ENCODE data around the gene INSM1. TPM values are rescaled to one million over a fixed set of nuclear protein-coding genes. Genes with fewer than 3 reads are reported as not detected.

Gene INSM1
- polyA plus RNA-seq, 1 of the 3 experiments (the other 2 are of a cell fraction): not detected

DNA sequence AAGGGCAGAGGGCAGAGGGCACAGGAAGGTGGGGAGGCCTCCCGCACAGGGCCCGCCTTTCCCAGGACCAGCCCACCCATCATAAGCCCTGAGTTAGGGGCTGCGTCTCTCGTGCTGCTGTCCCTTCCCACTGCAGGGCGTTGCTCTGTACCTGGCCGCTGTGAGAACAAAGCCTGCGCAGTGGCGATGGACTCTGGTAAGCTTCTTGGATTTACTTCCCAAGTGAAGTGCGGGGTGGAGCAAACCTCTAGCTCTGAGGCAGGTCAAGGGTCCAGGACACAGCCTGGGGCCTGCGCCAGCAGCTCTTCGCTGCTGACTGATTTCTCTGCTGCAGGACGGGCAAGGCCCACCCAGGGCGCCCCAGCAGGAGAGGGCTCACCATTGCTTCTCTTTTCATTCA lies 23.9 kb downstream of the INSM1 start:
- 83% methylated on average over 13 of the region's 13 CpGs for WGBS (ENCODE audit: low lambda C conversion rate)
- no peaks in the 10 kb centered on the region for H3K27me3 ChIP-seq (ENCODE audit: insufficient read depth)
- no peaks in the 10 kb centered on the region for H3K4me1 ChIP-seq (ENCODE audit: control insufficient read depth in 1 of 2, insufficient read depth in 2 of 2, low read depth in 1 of 2, low read length in 1 of 2)
- TF ChIP-seq, protein P1, sequence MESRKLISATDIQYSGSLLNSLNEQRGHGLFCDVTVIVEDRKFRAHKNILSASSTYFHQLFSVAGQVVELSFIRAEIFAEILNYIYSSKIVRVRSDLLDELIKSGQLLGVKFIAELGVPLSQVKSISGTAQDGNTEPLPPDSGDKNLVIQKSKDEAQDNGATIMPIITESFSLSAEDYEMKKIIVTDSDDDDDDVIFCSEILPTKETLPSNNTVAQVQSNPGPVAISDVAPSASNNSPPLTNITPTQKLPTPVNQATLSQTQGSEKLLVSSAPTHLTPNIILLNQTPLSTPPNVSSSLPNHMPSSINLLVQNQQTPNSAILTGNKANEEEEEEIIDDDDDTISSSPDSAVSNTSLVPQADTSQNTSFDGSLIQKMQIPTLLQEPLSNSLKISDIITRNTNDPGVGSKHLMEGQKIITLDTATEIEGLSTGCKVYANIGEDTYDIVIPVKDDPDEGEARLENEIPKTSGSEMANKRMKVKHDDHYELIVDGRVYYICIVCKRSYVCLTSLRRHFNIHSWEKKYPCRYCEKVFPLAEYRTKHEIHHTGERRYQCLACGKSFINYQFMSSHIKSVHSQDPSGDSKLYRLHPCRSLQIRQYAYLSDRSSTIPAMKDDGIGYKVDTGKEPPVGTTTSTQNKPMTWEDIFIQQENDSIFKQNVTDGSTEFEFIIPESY (IDR thresholded peaks at IDR 0.05; ENCODE audit: borderline replicate concordance, low read depth): no peak
- TF ChIP-seq TCF12 (IDR thresholded peaks at IDR 0.05) (no peak), YY1 (IDR thresholded peaks at IDR 0.05; ENCODE audit: low read depth) (no peak), RFX5 (IDR thresholded peaks at IDR 0.05; ENCODE audit: low read length) (no peak), FOSL2 (IDR thresholded peaks at IDR 0.05; ENCODE audit: borderline replicate concordance, low read depth) (no peak)
- TF ChIP-seq, protein P2, sequence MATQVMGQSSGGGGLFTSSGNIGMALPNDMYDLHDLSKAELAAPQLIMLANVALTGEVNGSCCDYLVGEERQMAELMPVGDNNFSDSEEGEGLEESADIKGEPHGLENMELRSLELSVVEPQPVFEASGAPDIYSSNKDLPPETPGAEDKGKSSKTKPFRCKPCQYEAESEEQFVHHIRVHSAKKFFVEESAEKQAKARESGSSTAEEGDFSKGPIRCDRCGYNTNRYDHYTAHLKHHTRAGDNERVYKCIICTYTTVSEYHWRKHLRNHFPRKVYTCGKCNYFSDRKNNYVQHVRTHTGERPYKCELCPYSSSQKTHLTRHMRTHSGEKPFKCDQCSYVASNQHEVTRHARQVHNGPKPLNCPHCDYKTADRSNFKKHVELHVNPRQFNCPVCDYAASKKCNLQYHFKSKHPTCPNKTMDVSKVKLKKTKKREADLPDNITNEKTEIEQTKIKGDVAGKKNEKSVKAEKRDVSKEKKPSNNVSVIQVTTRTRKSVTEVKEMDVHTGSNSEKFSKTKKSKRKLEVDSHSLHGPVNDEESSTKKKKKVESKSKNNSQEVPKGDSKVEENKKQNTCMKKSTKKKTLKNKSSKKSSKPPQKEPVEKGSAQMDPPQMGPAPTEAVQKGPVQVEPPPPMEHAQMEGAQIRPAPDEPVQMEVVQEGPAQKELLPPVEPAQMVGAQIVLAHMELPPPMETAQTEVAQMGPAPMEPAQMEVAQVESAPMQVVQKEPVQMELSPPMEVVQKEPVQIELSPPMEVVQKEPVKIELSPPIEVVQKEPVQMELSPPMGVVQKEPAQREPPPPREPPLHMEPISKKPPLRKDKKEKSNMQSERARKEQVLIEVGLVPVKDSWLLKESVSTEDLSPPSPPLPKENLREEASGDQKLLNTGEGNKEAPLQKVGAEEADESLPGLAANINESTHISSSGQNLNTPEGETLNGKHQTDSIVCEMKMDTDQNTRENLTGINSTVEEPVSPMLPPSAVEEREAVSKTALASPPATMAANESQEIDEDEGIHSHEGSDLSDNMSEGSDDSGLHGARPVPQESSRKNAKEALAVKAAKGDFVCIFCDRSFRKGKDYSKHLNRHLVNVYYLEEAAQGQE (IDR thresholded peaks at IDR 0.05; ENCODE audit: low read depth, low read length): no peak
- no peak overlapping the region for H3K27ac ChIP-seq (ENCODE audit: low read depth in 2 of 2, low read length in 1 of 2)
- H4K20me1 ChIP-seq (ENCODE audit: insufficient read depth): no peaks in the 10 kb centered on the region
- no peak for DNase-seq
- no peaks in the 10 kb centered on the region for H3F3A ChIP-seq (replicated peaks; ENCODE audit: insufficient read depth)
- no peaks in the 10 kb centered on the region for H3K9me3 ChIP-seq
- CTCF ChIA-PET: no interaction called here
- H3K4me3 ChIP-seq (ENCODE audit: low read depth in 2 of 2, low read length in 1 of 2): no peak overlapping the region
- H3K9ac ChIP-seq: no peak overlapping the region
- H3K4me2 ChIP-seq: no peak overlapping the region
- no peaks in the 10 kb centered on the region for H3K36me3 ChIP-seq (replicated peaks in 1 of 2; ENCODE audit: control insufficient read depth in 1 of 2, insufficient read depth in 2 of 2, low read length in 1 of 2)
- H3K79me2 ChIP-seq (ENCODE audit: insufficient read depth): no peaks in the 10 kb centered on the region
- POLR2A ChIA-PET: no interaction called here
- H2AFZ ChIP-seq (ENCODE audit: low read depth): no peak overlapping the region
- no peaks in the 10 kb centered on the region for H3K9me2 ChIP-seq

GRCh38 chr20:20393207-20394120 lies 25.6 kb downstream of the INSM1 start:
- no peaks in the 10 kb centered on the region for H3K79me2 ChIP-seq (ENCODE audit: insufficient read depth)
- ChIA-PET POLR2A (no interaction called here), CTCF (no interaction called here)
- WGBS (ENCODE audit: low lambda C conversion rate): 85% methylated on average over 20 of the region's 20 CpGs
- no peak overlapping the region for H3K4me2 ChIP-seq
- no peaks in the 10 kb centered on the region for H3K36me3 ChIP-seq (replicated peaks in 1 of 2; ENCODE audit: control insufficient read depth in 1 of 2, insufficient read depth in 2 of 2, low read length in 1 of 2)
- no peaks in the 10 kb centered on the region for H3F3A ChIP-seq (replicated peaks; ENCODE audit: insufficient read depth)
- no peaks in the 10 kb centered on the region for H3K4me1 ChIP-seq (ENCODE audit: control insufficient read depth in 1 of 2, insufficient read depth in 2 of 2, low read depth in 1 of 2, low read length in 1 of 2)
- no peaks in the 10 kb centered on the region for H3K27me3 ChIP-seq (ENCODE audit: insufficient read depth)
- no peaks in the 10 kb centered on the region for H4K20me1 ChIP-seq (ENCODE audit: insufficient read depth)
- TF ChIP-seq, protein P3, sequence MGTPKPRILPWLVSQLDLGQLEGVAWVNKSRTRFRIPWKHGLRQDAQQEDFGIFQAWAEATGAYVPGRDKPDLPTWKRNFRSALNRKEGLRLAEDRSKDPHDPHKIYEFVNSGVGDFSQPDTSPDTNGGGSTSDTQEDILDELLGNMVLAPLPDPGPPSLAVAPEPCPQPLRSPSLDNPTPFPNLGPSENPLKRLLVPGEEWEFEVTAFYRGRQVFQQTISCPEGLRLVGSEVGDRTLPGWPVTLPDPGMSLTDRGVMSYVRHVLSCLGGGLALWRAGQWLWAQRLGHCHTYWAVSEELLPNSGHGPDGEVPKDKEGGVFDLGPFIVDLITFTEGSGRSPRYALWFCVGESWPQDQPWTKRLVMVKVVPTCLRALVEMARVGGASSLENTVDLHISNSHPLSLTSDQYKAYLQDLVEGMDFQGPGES (IDR thresholded peaks at IDR 0.05; ENCODE audit: low read depth, low read length): no peak
- TF ChIP-seq EZH2phosphoT487 (IDR thresholded peaks at IDR 0.05; ENCODE audit: borderline replicate concordance, low read depth): no peak
- TF ChIP-seq TEAD4 (IDR thresholded peaks at IDR 0.05; ENCODE audit: borderline replicate concordance, insufficient read depth): no peak
- no peak for TF ChIP-seq YY1 (IDR thresholded peaks at IDR 0.05; ENCODE audit: low read depth)
- TF ChIP-seq MEF2A (IDR thresholded peaks at IDR 0.05; ENCODE audit: borderline replicate concordance, low read depth): no peak
- TF ChIP-seq RCOR1 (IDR thresholded peaks at IDR 0.05; ENCODE audit: low read length): no peak
- no peak for TF ChIP-seq CHD2 (IDR thresholded peaks at IDR 0.05; ENCODE audit: low read length, partially characterized antibody)
- no peak for TF ChIP-seq NRF1 (IDR thresholded peaks at IDR 0.05; ENCODE audit: low read depth, low read length)
- TF ChIP-seq FOXJ3 (CRISPR knock-in tag; IDR thresholded peaks at IDR 0.05): no peak
- no peak overlapping the region for H3K9ac ChIP-seq
- no peak overlapping the region for H2AFZ ChIP-seq (ENCODE audit: low read depth)
- H3K9me3 ChIP-seq: no peaks in the 10 kb centered on the region
- no peaks in the 10 kb centered on the region for H3K9me2 ChIP-seq
- H3K27ac ChIP-seq (ENCODE audit: low read depth in 2 of 2, low read length in 1 of 2): no peak overlapping the region
- H3K4me3 ChIP-seq (ENCODE audit: low read depth in 2 of 2, low read length in 1 of 2): no peak overlapping the region
- DNase-seq: no peak

Measured in SK-N-SH (cell line).